Esophagus muscularis mucosa (tissue), 4 donors: Measurements from ENCODE around the gene OR8B12.

Experiments
- EP300 ChIP-seq: sonication (generic); formaldehyde crosslinking; IDR thresholded peaks from one replicate; pipeline ENCODE4 v1.6.1; 2017; ENCODE audit warnings: antibody characterized with exemption
- POLR2A ChIP-seq: fragments of 450-650 bp; IDR thresholded peaks from one replicate; pipeline ENCODE4 v1.6.1; 2017; ENCODE audit warnings: antibody characterized with exemption, moderate library complexity, mild to moderate bottlenecking, low read depth
- TF ChIP-seq, protein P1 (sequence below), 3 experiments: fragments of 200-600 bp in 2 of 3; fragments of 450-650 bp in 1 of 3; sonication (generic) in 2 of 3; IDR thresholded peaks; one replicate each; pipeline ENCODE4 v1.5.1; 2017 to 2019; ENCODE audit warnings: antibody characterized with exemption in 3 of 3, mild to moderate bottlenecking in 2 of 3, moderate library complexity in 1 of 3

DNA sequence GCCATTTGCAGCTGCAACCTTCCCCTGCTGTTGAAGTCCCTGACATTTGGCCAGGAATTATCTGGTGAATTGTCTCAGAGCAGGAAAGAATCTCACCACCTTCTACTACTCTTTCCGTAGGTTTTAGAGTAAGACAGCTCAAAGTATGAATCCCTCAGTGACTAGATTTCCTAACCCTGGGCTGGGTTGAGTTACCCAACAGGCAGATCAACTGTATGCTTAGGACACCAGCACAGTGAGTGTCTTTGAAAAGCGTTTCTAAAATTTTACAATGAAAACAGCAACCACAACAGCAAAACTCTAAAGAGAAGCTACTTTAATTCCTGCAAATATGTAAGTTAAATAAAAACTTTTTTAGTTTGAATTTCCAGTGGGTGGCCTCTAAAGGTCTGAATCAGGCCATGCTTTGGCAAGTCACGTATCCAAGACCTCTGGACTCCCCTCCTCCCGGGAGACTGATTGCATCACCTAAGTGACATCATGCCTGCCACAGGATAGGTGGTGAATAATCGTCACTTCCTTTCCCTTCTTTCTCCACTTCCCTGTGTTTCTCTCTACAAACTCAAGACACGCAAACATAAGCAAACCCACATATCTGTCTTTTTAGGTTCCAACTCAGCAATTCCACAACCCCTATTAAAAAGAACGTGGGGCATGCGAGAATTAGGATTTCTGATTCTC, 7.8 kb downstream of the OR8B12 start:
- TF ChIP-seq, protein P1, sequence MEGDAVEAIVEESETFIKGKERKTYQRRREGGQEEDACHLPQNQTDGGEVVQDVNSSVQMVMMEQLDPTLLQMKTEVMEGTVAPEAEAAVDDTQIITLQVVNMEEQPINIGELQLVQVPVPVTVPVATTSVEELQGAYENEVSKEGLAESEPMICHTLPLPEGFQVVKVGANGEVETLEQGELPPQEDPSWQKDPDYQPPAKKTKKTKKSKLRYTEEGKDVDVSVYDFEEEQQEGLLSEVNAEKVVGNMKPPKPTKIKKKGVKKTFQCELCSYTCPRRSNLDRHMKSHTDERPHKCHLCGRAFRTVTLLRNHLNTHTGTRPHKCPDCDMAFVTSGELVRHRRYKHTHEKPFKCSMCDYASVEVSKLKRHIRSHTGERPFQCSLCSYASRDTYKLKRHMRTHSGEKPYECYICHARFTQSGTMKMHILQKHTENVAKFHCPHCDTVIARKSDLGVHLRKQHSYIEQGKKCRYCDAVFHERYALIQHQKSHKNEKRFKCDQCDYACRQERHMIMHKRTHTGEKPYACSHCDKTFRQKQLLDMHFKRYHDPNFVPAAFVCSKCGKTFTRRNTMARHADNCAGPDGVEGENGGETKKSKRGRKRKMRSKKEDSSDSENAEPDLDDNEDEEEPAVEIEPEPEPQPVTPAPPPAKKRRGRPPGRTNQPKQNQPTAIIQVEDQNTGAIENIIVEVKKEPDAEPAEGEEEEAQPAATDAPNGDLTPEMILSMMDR (IDR thresholded peaks at IDR 0.05) = no peak
- TF ChIP-seq POLR2A = no peak
- TF ChIP-seq EP300 = no peak
